ENCODE data around the gene CMC4.

Gene CMC4

DNA sequence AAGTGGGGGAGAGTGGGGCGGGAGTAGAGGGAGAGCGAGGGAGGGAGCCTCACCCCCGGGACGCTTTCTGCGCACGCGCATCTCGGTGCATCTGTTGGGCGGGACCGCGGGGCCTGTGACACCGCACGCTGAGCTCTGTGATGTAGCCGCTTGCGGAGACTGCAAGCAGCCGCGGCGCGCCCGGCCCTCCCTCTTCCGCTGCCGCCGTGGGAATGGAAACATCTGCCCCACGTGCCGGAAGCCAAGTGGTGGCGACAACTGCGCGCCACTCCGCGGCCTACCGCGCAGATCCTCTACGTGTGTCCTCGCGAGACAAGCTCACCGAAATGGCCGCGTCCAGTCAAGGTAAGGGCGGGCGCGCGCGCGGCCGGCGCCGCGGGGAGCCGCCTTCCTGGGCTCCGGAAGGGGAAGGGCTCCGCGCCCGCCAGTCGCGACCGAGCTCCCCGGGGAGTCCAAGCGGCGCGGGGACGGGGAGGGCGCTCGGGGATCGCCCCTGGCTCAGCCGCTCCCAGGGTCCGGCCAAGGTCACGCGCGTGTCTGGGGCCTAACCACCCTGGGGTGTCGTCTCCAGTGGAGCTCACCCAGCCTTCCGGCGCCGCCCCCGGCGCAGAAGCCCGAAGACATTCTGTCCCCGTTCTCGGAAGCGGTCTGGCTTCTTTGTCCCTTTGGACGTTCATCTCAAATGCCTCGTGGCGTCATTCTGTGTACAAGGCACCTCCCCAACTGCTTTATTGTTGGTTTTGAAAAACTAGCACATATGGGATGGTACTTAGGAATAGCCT, 44.0 kb downstream of the CMC4 start, which contains the start of gene FUNDC2:
Gene FUNDC2, plus strand, starts transcription at position 118 of the 782 bp plus-strand sequence. Its CDS starts 95 bp downstream, at position 213.
- no peaks in the 10 kb centered on the region for H3K27me3 ChIP-seq (ENCODE audit: control insufficient read depth, low read length)
- no peaks in the 10 kb centered on the region for H3K9me2 ChIP-seq (replicated peaks; ENCODE audit: control insufficient read depth, low read length)
- peak within 1 kb of the TSS; percentile 90 for H3K27ac ChIP-seq (ENCODE audit: low read depth, low read length)
- peaks cover 19% of the 10 kb centered on the region for H3K4me1 ChIP-seq (ENCODE audit: control insufficient read depth, low read length)
- H3K36me3 ChIP-seq (ENCODE audit: control insufficient read depth, low read length) = no peaks in the 10 kb centered on the region
- H3K4me2 ChIP-seq (ENCODE audit: low read length) = peak within 1 kb of the TSS; percentile 90
- H3K79me2 ChIP-seq (ENCODE audit: control insufficient read depth, low read length) = peaks cover 41% of the 10 kb centered on the region
- H3F3A ChIP-seq (ENCODE audit: control insufficient read depth, insufficient read depth) = 0 out of 2 replicates have a peak, but pooled peaks cover 8% of the 10 kb centered on the region
- H3K4me3 ChIP-seq (ENCODE audit: low read length) = peak within 1 kb of the TSS; percentile 97
- H3K9me3 ChIP-seq (ENCODE audit: control insufficient read depth, insufficient read depth, low read length) = no peaks in the 10 kb centered on the region
- TF ChIP-seq EZH2phosphoT487 (IDR thresholded peaks at IDR 0.05; ENCODE audit: borderline replicate concordance, low read length) (no peak), CTCF (IDR thresholded peaks at IDR 0.05; ENCODE audit: low read depth, low read length, poor library complexity, severe bottlenecking) (no peak)
- no peaks in the 10 kb centered on the region for H4K20me1 ChIP-seq (ENCODE audit: control insufficient read depth, insufficient read depth, low read depth, low read length)

DNA sequence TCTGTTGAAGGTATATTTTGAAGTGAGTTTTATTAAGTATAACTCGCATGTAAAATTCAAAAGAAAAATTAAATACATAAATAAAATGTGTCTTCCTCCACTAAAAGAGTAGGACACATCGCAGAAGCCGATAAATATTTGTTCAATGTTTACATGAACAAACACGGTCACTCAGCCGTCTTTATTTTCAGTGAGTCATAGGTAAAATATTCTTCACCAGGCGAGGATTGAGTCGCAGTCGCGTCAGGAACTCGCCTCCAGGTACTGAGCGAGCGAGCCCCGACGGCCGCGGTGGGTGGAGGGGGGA, 44.6 kb downstream of the CMC4 start:
- no peaks in the 10 kb centered on the region for H3K27me3 ChIP-seq (ENCODE audit: control insufficient read depth, low read length)

DNA sequence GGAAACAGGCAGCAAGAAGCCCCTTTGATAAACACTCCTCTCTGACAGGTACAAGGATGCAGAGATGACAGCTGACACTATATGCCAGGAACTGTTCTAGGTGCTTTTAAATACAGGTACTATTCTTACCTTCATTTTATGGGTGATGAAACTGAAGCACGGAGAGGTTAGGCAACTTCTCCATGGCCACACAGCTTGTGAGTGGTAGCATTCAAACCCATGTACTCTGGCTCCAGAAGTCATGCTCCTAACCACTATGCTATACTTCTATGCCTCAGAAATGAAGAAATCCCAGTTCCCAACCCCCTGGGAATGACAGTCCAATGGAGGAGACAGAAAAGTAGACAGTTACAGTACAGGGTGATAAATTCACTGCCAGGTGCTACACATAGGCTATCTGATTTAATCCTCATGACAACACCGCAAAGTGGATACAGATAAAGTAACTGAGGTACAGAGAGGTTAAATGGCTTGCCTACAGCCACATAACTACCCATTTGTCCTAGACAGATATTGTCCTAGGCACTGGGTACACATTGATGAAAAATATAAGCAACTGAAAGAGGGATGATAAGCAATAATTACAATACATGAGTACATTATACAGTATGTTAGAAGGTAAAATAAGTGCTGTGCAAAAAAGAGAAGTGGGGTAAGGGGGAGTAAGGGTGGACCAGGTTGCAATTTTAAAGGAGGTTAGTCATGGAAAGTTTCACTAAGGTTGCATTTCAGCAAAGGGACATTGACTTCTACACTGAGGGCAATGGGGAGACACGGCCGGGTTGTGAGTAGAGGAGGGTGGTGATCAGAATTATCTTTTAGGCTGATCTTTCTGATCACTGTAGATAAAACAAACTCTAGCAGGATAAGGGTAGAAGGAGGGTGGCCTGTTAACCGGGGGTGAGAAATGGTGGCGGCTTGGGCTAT, 46.8 kb downstream of the CMC4 start:
- Histone ChIP-seq H3K4me1 (ENCODE audit: control insufficient read depth, low read length) (peaks cover 19% of the 10 kb centered on the region), H3K9me2 (replicated peaks; ENCODE audit: control insufficient read depth, low read length) (no peaks in the 10 kb centered on the region), H3K9me3 (ENCODE audit: control insufficient read depth, insufficient read depth, low read length) (no peaks in the 10 kb centered on the region), H3K27me3 (ENCODE audit: control insufficient read depth, low read length) (no peaks in the 10 kb centered on the region), H3K4me3 (ENCODE audit: low read length) (no peak overlapping the region), H3K4me2 (ENCODE audit: low read length) (no peak overlapping the region), H3K79me2 (ENCODE audit: control insufficient read depth, low read length) (peaks cover 20% of the 10 kb centered on the region), H3F3A (ENCODE audit: control insufficient read depth, insufficient read depth) (0 out of 2 replicates have a peak, but pooled peaks cover 8% of the 10 kb centered on the region), H3K27ac (ENCODE audit: low read depth, low read length) (no peak overlapping the region), H3K36me3 (ENCODE audit: control insufficient read depth, low read length) (no peaks in the 10 kb centered on the region), H4K20me1 (ENCODE audit: control insufficient read depth, insufficient read depth, low read depth, low read length) (no peaks in the 10 kb centered on the region)
- TF ChIP-seq CTCF (IDR thresholded peaks at IDR 0.05; ENCODE audit: low read depth, low read length, poor library complexity, severe bottlenecking) (no peak), EZH2phosphoT487 (IDR thresholded peaks at IDR 0.05; ENCODE audit: borderline replicate concordance, low read length) (no peak)

More for the DNA sequence above, 44.6 kb downstream of the CMC4 start:
- H3K36me3 ChIP-seq (ENCODE audit: control insufficient read depth, low read length) = no peaks in the 10 kb centered on the region
- peak overlapping the region; percentile 62 for H3K27ac ChIP-seq (ENCODE audit: low read depth, low read length)
- peaks cover 19% of the 10 kb centered on the region for H3K4me1 ChIP-seq (ENCODE audit: control insufficient read depth, low read length)
- H3K4me2 ChIP-seq (ENCODE audit: low read length) = peak overlapping the region; percentile 60
- no peaks in the 10 kb centered on the region for H3K9me2 ChIP-seq (replicated peaks; ENCODE audit: control insufficient read depth, low read length)
- H3K4me3 ChIP-seq (ENCODE audit: low read length) = peak overlapping the region; percentile 67
- H3F3A ChIP-seq (ENCODE audit: control insufficient read depth, insufficient read depth) = 0 out of 2 replicates have a peak, but pooled peaks cover 8% of the 10 kb centered on the region
- H4K20me1 ChIP-seq (ENCODE audit: control insufficient read depth, insufficient read depth, low read depth, low read length) = no peaks in the 10 kb centered on the region
- no peak for TF ChIP-seq CTCF (IDR thresholded peaks at IDR 0.05; ENCODE audit: low read depth, low read length, poor library complexity, severe bottlenecking)
- TF ChIP-seq EZH2phosphoT487 (IDR thresholded peaks at IDR 0.05; ENCODE audit: borderline replicate concordance, low read length) = no peak
- peaks cover 36% of the 10 kb centered on the region for H3K79me2 ChIP-seq (ENCODE audit: control insufficient read depth, low read length)
- no peaks in the 10 kb centered on the region for H3K9me3 ChIP-seq (ENCODE audit: control insufficient read depth, insufficient read depth, low read length)
